Measurements from ENCODE around the gene AOPEP. TPM values are rescaled to one million over a fixed set of nuclear protein-coding genes. Genes with fewer than 3 reads are reported as not detected.
A peak's percentile ranks its signal among the peaks of the same experiment; 100 is the strongest.

The AOPEP gene
- total and polyA plus RNA-seq, 2 of the 13 experiments (the other 11 are each of a cell fraction or from before 2014, with no cell fraction given), result 22.2 to 41.6 TPM

GRCh38 chr9:95004411-95005277 lies 278.1 kb downstream of the AOPEP start (continued):
- no peak for TF ChIP-seq RNF219 (CRISPR knock-in tag; IDR thresholded peaks at IDR 0.05)
- TF ChIP-seq ZFP41 (CRISPR knock-in tag; IDR thresholded peaks at IDR 0.05; ENCODE audit: borderline replicate concordance), result no peak
- no peak for TF ChIP-seq SNAPC5 (CRISPR knock-in tag; IDR thresholded peaks at IDR 0.05; ENCODE audit: borderline replicate concordance)
- TF ChIP-seq CHD4 (IDR thresholded peaks at IDR 0.05; ENCODE audit: borderline replicate concordance, low read length), result no peak
- peak; percentile 25; the same call in 1 of the 2 replicates for TF ChIP-seq ZNF670 (CRISPR knock-in tag; IDR thresholded peaks at IDR 0.05; ENCODE audit: borderline replicate concordance)
- no peak for TF ChIP-seq ZNF282 (IDR thresholded peaks at IDR 0.05; ENCODE audit: partially characterized antibody)
- 0 out of 2 replicates have a peak, but pooled peaks have one; percentile 43 for TF ChIP-seq ZNF275 (CRISPR knock-in tag; IDR thresholded peaks at IDR 0.05; ENCODE audit: borderline replicate concordance)
- TF ChIP-seq ZBED4 (CRISPR knock-in tag; IDR thresholded peaks at IDR 0.05; ENCODE audit: borderline replicate concordance), result no peak
- no peak for TF ChIP-seq ZNF276 (CRISPR knock-in tag; IDR thresholded peaks at IDR 0.05; ENCODE audit: low read depth)
- TF ChIP-seq ZNF616 (CRISPR knock-in tag; IDR thresholded peaks at IDR 0.05; ENCODE audit: low read depth), result no peak
- no peak for TF ChIP-seq PAF1 (CRISPR knock-in tag; IDR thresholded peaks at IDR 0.05)
- no peak; the same call in 1 of the 2 replicates for TF ChIP-seq TFDP2 (CRISPR knock-in tag; IDR thresholded peaks at IDR 0.05)
- no peak for TF ChIP-seq EHMT2 (IDR thresholded peaks at IDR 0.05; ENCODE audit: borderline replicate concordance, low read depth, low read length)
- TF ChIP-seq ZNF143 (CRISPR knock-in tag; IDR thresholded peaks at IDR 0.05), result peak; percentile 48; the same call in 1 of the 2 replicates
- no peak for TF ChIP-seq ZNF20 (CRISPR knock-in tag; IDR thresholded peaks at IDR 0.05)
- peak; percentile 23; the same call in 1 of the 2 replicates for TF ChIP-seq HNF4G (IDR thresholded peaks at IDR 0.05; ENCODE audit: borderline replicate concordance, low read depth, low read length)
- TF ChIP-seq HNF4G (CRISPR knock-in tag; IDR thresholded peaks at IDR 0.05; ENCODE audit: borderline replicate concordance, low read depth), result no peak
